ENCODE measurements around the gene SMCO4. TPM values are rescaled to one million over a fixed set of nuclear protein-coding genes. Genes with fewer than 3 reads are reported as not detected.
"Not testable (repeated sequence)": the region's sequence is repeated elsewhere in the genome, so short reads cannot be mapped to it uniquely, and the experiment has no call there.

Gene SMCO4
- total and polyA plus RNA-seq, 2 experiments from 2014 or later: 62.9 to 85.4 TPM

DNA sequence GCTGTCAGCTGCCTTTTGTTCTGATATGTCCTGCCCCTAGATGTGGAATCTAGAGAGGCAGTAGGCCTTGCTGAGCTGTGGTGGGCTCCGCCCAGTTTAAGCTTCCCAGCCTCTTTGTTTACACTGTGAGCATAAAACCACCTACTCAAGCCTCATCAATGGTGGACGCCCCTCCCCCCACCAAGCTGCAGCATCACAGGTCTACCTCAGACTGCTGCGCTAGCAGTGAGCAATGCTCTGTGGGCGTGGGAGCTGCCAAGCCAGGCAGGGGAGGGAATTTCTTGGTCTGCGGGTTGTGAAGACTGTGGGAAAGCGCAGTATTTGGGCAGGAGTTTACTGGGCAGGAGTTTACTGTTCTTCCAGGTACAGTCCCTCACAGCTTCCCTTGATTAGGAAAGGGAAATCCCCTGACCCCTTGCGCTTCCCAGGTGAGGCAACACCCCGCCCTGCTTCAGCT, 98.5 kb downstream of the SMCO4 start:
- no peaks in the 10 kb centered on the region for H3K9me3 ChIP-seq (ENCODE audit: low read depth)
- H3K4me3 ChIP-seq: no peak overlapping the region
- H3K27ac ChIP-seq: no peak overlapping the region
- H3K36me3 ChIP-seq: no peaks in the 10 kb centered on the region
- TF ChIP-seq CTCF (IDR thresholded peaks at IDR 0.05; ENCODE audit: low read depth, low read length): no peak
- H3K4me1 ChIP-seq (ENCODE audit: low read depth): no peaks in the 10 kb centered on the region
- H3K27me3 ChIP-seq: no peaks in the 10 kb centered on the region
- peak; percentile 14 to 23 for DNase-seq (ENCODE audit: low read depth in 1 of 2, low spot score in 1 of 2)

GRCh38 chr11:93443232-93443631, 100.0 kb downstream of the SMCO4 start:
- not testable (repeated sequence) for H3K9me3 ChIP-seq (ENCODE audit: low read depth); H3K27me3 ChIP-seq; DNase-seq (ENCODE audit: low read depth in 1 of 2, low spot score in 1 of 2)

GRCh38 chr11:93432247-93432646, 110.9 kb downstream of the SMCO4 start:
- H3K27me3 ChIP-seq: no peaks in the 10 kb centered on the region
- TF ChIP-seq CTCF (IDR thresholded peaks at IDR 0.05; ENCODE audit: low read depth, low read length): no peak
- no peaks in the 10 kb centered on the region for H3K4me1 ChIP-seq (ENCODE audit: low read depth)
- H3K36me3 ChIP-seq: no peaks in the 10 kb centered on the region
- no peak overlapping the region for H3K4me3 ChIP-seq
- DNase-seq (ENCODE audit: low read depth in 1 of 2, low spot score in 1 of 2): no peak
- H3K9me3 ChIP-seq (ENCODE audit: low read depth): no peaks in the 10 kb centered on the region
- no peak overlapping the region for H3K27ac ChIP-seq

More at GRCh38 chr11:93443232-93443631, 100.0 kb downstream of the SMCO4 start:
- H3K4me3 ChIP-seq; H3K4me1 ChIP-seq (ENCODE audit: low read depth); H3K27ac ChIP-seq; H3K36me3 ChIP-seq: not testable (repeated sequence)

Other genes starting within 250 kb of the SMCO4 start
- gene DEUP1, start 212.6 kb downstream of the SMCO4 start, total RNA-seq: 0.14 and 0.27 TPM in 2 replicates
- 0.28 and 2.0 TPM in 2 replicates for gene DEUP1, start 212.6 kb downstream of the SMCO4 start, polyA plus RNA-seq
- gene CEP295, start 118.3 kb upstream of the SMCO4 start, total RNA-seq: 10.5 and 17.6 TPM in 2 replicates
- gene CEP295, start 118.3 kb upstream of the SMCO4 start, polyA plus RNA-seq: 3.3 and 6.2 TPM in 2 replicates
- gene TAF1D, start 198.1 kb upstream of the SMCO4 start, total RNA-seq: 27.7 and 60.7 TPM in 2 replicates
- gene TAF1D, start 198.1 kb upstream of the SMCO4 start, polyA plus RNA-seq: 24.7 and 43.3 TPM in 2 replicates
- 23.3 and 28.8 TPM in 2 replicates for gene C11orf54, start 198.3 kb upstream of the SMCO4 start, total RNA-seq
- gene C11orf54, start 198.3 kb upstream of the SMCO4 start, polyA plus RNA-seq: 23.5 and 34.3 TPM in 2 replicates
- 39.2 and 43.9 TPM in 2 replicates for gene MED17, start 240.9 kb upstream of the SMCO4 start, total RNA-seq
- gene MED17, start 240.9 kb upstream of the SMCO4 start, polyA plus RNA-seq: 28.7 and 37.8 TPM in 2 replicates